GM04503 (cell line): ENCODE data around the gene FHOD3.
"Not testable (repeated sequence)": the region's sequence is repeated elsewhere in the genome, so short reads cannot be mapped to it uniquely, and the experiment has no call there.

ENCODE experiments used
- DNase-seq: peaks from one replicate; pipeline ENCODE4 v3.0.0-alpha.2; 2012; ENCODE audit warnings: low read depth

The FHOD3 gene

GRCh38 chr18:36711014-36711725 lies 413.7 kb downstream of the FHOD3 start:
- no peak for DNase-seq

GRCh38 chr18:36711813-36712444 lies 414.4 kb downstream of the FHOD3 start:
- peak; percentile 43 for DNase-seq

- DNase-seq: no peak
Observed at GRCh38 chr18:36714476-36714875, 417.0 kb downstream of the FHOD3 start.

- no peak for DNase-seq
Observed at GRCh38 chr18:36717422-36718110, 420.1 kb downstream of the FHOD3 start.

- DNase-seq: no peak
Observed at GRCh38 chr18:36718705-36719328, 421.3 kb downstream of the FHOD3 start.

- DNase-seq: no peak
Observed at GRCh38 chr18:36719630-36720029, 422.1 kb downstream of the FHOD3 start.

GRCh38 chr18:36721351-36721750 lies 423.8 kb downstream of the FHOD3 start:
- not testable (repeated sequence) for DNase-seq

- no peak for DNase-seq
Observed at GRCh38 chr18:36724169-36724568, 426.7 kb downstream of the FHOD3 start.

GRCh38 chr18:36724591-36725001 lies 427.1 kb downstream of the FHOD3 start:
- no peak for DNase-seq

- DNase-seq: no peak
Observed at GRCh38 chr18:36728345-36728744, 430.8 kb downstream of the FHOD3 start.

GRCh38 chr18:36729197-36729596 lies 431.7 kb downstream of the FHOD3 start:
- DNase-seq: no peak

- DNase-seq: no peak
Observed at GRCh38 chr18:36732264-36732663, 434.8 kb downstream of the FHOD3 start.

GRCh38 chr18:36733150-36733549 lies 435.6 kb downstream of the FHOD3 start:
- DNase-seq: no peak

- no peak for DNase-seq
Observed at GRCh38 chr18:36734596-36734995, 437.1 kb downstream of the FHOD3 start.

GRCh38 chr18:36735130-36735529 lies 437.6 kb downstream of the FHOD3 start:
- DNase-seq: no peak

- no peak for DNase-seq
Observed at GRCh38 chr18:36736094-36736493, 438.6 kb downstream of the FHOD3 start.

- no peak for DNase-seq
Observed at GRCh38 chr18:36737316-36737715, 439.8 kb downstream of the FHOD3 start.

- no peak for DNase-seq
Observed at GRCh38 chr18:36744261-36744876, 446.9 kb downstream of the FHOD3 start.

- no peak for DNase-seq
Observed at GRCh38 chr18:36745219-36745975, 447.9 kb downstream of the FHOD3 start.

- DNase-seq: no peak
Observed at GRCh38 chr18:36752929-36753865, 455.7 kb downstream of the FHOD3 start.
